ENCODE measurements around the gene TGFA. TPM values are rescaled to one million over a fixed set of nuclear protein-coding genes. Genes with fewer than 3 reads are reported as not detected.

Gene TGFA
- total RNA-seq, 1 experiment from 2014 or later = 1.7 TPM

DNA sequence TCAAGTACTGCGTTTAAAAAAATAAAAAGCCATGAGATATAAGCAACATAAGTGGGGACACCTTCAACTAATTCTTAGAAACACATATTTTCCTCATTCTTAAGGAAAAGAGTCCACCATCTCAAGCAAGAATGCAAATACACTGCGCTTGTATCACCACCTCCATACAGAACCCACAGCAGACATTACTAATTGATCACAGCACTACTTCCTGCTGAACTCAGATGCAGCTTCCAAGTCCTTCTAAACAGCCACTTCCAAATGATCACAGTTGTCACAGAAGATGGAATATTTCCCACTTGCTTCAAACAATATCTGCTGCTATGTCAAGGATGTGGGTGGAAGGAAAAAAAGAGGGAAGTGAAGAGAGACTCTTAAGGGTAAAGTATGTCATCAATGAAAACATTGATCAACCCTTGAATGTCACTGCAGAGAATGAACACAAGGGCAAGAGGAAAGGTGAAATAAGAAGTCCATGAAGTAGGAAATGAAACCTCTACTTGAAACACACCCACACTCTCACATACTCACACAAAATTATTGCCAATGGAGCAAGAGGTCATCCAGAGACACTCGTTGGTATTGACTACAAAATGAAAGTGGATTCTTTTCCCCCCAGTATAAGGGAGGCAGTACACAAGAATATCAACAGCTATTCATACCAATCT, 22.1 kb downstream of the TGFA start:
- in situ Hi-C loops (cut with HindIII; ENCODE audit: low pct_unique_long_range_greater_than_20kb, low sequenced_read_pairs) (no loop called here), intact Hi-C loops (cut with micrococcal nuclease; ENCODE audit: unreplicated experiment) (no loop called here)
- TF ChIP-seq TCF7L2 (IDR thresholded peaks at IDR 0.05; ENCODE audit: low read depth, low read length) (no peak), POLR2AphosphoS5 (IDR thresholded peaks at IDR 0.05; ENCODE audit: low read depth, low read length) (no peak), SIN3A (IDR thresholded peaks at IDR 0.05; ENCODE audit: borderline replicate concordance, insufficient read depth, low read depth, low read length) (no peak)
- TF ChIP-seq, protein P1, sequence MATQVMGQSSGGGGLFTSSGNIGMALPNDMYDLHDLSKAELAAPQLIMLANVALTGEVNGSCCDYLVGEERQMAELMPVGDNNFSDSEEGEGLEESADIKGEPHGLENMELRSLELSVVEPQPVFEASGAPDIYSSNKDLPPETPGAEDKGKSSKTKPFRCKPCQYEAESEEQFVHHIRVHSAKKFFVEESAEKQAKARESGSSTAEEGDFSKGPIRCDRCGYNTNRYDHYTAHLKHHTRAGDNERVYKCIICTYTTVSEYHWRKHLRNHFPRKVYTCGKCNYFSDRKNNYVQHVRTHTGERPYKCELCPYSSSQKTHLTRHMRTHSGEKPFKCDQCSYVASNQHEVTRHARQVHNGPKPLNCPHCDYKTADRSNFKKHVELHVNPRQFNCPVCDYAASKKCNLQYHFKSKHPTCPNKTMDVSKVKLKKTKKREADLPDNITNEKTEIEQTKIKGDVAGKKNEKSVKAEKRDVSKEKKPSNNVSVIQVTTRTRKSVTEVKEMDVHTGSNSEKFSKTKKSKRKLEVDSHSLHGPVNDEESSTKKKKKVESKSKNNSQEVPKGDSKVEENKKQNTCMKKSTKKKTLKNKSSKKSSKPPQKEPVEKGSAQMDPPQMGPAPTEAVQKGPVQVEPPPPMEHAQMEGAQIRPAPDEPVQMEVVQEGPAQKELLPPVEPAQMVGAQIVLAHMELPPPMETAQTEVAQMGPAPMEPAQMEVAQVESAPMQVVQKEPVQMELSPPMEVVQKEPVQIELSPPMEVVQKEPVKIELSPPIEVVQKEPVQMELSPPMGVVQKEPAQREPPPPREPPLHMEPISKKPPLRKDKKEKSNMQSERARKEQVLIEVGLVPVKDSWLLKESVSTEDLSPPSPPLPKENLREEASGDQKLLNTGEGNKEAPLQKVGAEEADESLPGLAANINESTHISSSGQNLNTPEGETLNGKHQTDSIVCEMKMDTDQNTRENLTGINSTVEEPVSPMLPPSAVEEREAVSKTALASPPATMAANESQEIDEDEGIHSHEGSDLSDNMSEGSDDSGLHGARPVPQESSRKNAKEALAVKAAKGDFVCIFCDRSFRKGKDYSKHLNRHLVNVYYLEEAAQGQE (IDR thresholded peaks at IDR 0.05; ENCODE audit: insufficient read depth in 1 of 2, low read depth in 2 of 2, low read length in 1 of 2) = no peak
- TF ChIP-seq, protein P2, sequence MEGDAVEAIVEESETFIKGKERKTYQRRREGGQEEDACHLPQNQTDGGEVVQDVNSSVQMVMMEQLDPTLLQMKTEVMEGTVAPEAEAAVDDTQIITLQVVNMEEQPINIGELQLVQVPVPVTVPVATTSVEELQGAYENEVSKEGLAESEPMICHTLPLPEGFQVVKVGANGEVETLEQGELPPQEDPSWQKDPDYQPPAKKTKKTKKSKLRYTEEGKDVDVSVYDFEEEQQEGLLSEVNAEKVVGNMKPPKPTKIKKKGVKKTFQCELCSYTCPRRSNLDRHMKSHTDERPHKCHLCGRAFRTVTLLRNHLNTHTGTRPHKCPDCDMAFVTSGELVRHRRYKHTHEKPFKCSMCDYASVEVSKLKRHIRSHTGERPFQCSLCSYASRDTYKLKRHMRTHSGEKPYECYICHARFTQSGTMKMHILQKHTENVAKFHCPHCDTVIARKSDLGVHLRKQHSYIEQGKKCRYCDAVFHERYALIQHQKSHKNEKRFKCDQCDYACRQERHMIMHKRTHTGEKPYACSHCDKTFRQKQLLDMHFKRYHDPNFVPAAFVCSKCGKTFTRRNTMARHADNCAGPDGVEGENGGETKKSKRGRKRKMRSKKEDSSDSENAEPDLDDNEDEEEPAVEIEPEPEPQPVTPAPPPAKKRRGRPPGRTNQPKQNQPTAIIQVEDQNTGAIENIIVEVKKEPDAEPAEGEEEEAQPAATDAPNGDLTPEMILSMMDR (IDR thresholded peaks at IDR 0.05) = no peak
- CTCF ChIA-PET = no interaction called here
- Histone ChIP-seq H3K27me3 (ENCODE audit: control insufficient read depth, insufficient read depth, low read length) (peaks cover 10% of the 10 kb centered on the region), H3K27ac (ENCODE audit: low read length) (no peak overlapping the region), H3K36me3 (ENCODE audit: control insufficient read depth, insufficient read depth, low read length) (no peaks in the 10 kb centered on the region), H3K4me3 (ENCODE audit: low read depth in 2 of 2, low read length in 2 of 2) (no peak overlapping the region), H3K9me3 (ENCODE audit: control insufficient read depth, insufficient read depth, low read depth, low read length) (0 out of 2 replicates have a peak, but pooled peaks cover 3% of the 10 kb centered on the region), H3K4me1 (ENCODE audit: control insufficient read depth, insufficient read depth, low read length) (no peaks in the 10 kb centered on the region)
- DNase-seq (ENCODE audit: low read depth, low spot score) (no peak), ATAC-seq (no peak)
- no TSS peak for BruUV-seq (replicated peaks)
- POLR2A ChIA-PET = no interaction called here

DNA sequence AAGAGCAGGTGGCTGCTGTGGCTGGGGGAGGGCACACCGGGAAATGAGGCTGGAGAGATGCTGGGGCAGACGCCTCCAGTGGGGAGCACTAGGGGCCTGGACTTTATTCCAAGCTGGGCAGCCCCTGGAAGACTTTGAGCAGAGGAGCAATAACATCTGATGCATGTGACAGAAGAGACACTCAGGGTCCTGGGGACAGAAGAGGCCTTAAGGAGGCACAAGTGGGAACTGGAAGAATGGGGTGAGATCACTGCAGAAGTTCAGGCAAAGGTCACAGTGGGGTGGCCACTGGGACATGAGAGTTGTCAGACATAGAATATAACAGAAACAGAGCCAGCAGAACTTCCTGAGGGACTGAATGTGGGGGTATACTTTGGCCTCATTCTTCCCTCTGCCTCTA, 24.0 kb downstream of the TGFA start:
- H3K27me3 ChIP-seq (ENCODE audit: control insufficient read depth, insufficient read depth, low read length) = peaks cover 5% of the 10 kb centered on the region
- ATAC-seq (no peak), DNase-seq (ENCODE audit: low read depth, low spot score) (no peak)
- no peak for TF ChIP-seq TCF7L2 (IDR thresholded peaks at IDR 0.05; ENCODE audit: low read depth, low read length)
- TF ChIP-seq, protein P1 (IDR thresholded peaks at IDR 0.05; ENCODE audit: insufficient read depth in 1 of 2, low read depth in 2 of 2, low read length in 1 of 2) = no peak
- no peak for TF ChIP-seq POLR2AphosphoS5 (IDR thresholded peaks at IDR 0.05; ENCODE audit: low read depth, low read length)
- TF ChIP-seq, protein P2 (IDR thresholded peaks at IDR 0.05) = no peak
- TF ChIP-seq SIN3A (IDR thresholded peaks at IDR 0.05; ENCODE audit: borderline replicate concordance, insufficient read depth, low read depth, low read length) = no peak
- intact Hi-C loops (cut with micrococcal nuclease; ENCODE audit: unreplicated experiment) (no loop called here), in situ Hi-C loops (cut with HindIII; ENCODE audit: low pct_unique_long_range_greater_than_20kb, low sequenced_read_pairs) (no loop called here)
- no peak overlapping the region for H3K4me3 ChIP-seq (ENCODE audit: low read depth in 2 of 2, low read length in 2 of 2)
- CTCF ChIA-PET = no interaction called here
- BruUV-seq (replicated peaks) = no TSS peak
- no peaks in the 10 kb centered on the region for H3K4me1 ChIP-seq (ENCODE audit: control insufficient read depth, insufficient read depth, low read length)
- no peak overlapping the region for H3K27ac ChIP-seq (ENCODE audit: low read length)
- POLR2A ChIA-PET = no interaction called here
- H3K9me3 ChIP-seq (ENCODE audit: control insufficient read depth, insufficient read depth, low read depth, low read length) = no peaks in the 10 kb centered on the region
- no peaks in the 10 kb centered on the region for H3K36me3 ChIP-seq (ENCODE audit: control insufficient read depth, insufficient read depth, low read length)
